GM19023 (cell line): ENCODE results near the gene FGD4.

Source experiments
- ATAC-seq: cut with Tn5 transposase; IDR thresholded peaks from one replicate; pipeline ENCODE4 v1.9.1; 2021; ENCODE audit warnings: mild to moderate bottlenecking, moderate library complexity; ENCODE audit not compliant: unreplicated experiment

FGD4 gene

GRCh38 chr12:32454866-32455265, 55.5 kb downstream of the FGD4 start:
- no peak for ATAC-seq

- no peak for ATAC-seq
Observed at GRCh38 chr12:32455607-32456071, 56.3 kb downstream of the FGD4 start.

GRCh38 chr12:32457251-32458025, 58.1 kb downstream of the FGD4 start:
- no peak for ATAC-seq

- ATAC-seq, result no peak
Observed at GRCh38 chr12:32460638-32461037, 61.3 kb downstream of the FGD4 start.

- no peak for ATAC-seq
Observed at GRCh38 chr12:32462908-32463307, 63.5 kb downstream of the FGD4 start.

- no peak for ATAC-seq
Observed at GRCh38 chr12:32466187-32466586, 66.8 kb downstream of the FGD4 start.

GRCh38 chr12:32466986-32467711, 67.8 kb downstream of the FGD4 start:
- ATAC-seq, result no peak

GRCh38 chr12:32467959-32468863, 68.9 kb downstream of the FGD4 start:
- ATAC-seq, result peak; percentile 48

- no peak for ATAC-seq
Observed at GRCh38 chr12:32470936-32471470, 71.6 kb downstream of the FGD4 start.

GRCh38 chr12:32471591-32472001, 72.2 kb downstream of the FGD4 start:
- no peak for ATAC-seq

GRCh38 chr12:32475724-32476123, 76.4 kb downstream of the FGD4 start:
- ATAC-seq, result no peak

- ATAC-seq, result no peak
Observed at GRCh38 chr12:32476446-32476845, 77.1 kb downstream of the FGD4 start.

GRCh38 chr12:32477714-32478113, 78.4 kb downstream of the FGD4 start:
- no peak for ATAC-seq

- ATAC-seq, result no peak
Observed at GRCh38 chr12:32478166-32478565, 78.8 kb downstream of the FGD4 start.

- ATAC-seq, result no peak
Observed at GRCh38 chr12:32478858-32479725, 79.7 kb downstream of the FGD4 start.

- ATAC-seq, result no peak
Observed at GRCh38 chr12:32482226-32482625, 82.9 kb downstream of the FGD4 start.

- ATAC-seq, result no peak
Observed at GRCh38 chr12:32483499-32483898, 84.1 kb downstream of the FGD4 start.

- no peak for ATAC-seq
Observed at GRCh38 chr12:32483993-32484392, 84.6 kb downstream of the FGD4 start.

- ATAC-seq, result no peak
Observed at GRCh38 chr12:32486158-32486557, 86.8 kb downstream of the FGD4 start.

GRCh38 chr12:32488132-32488531, 88.8 kb downstream of the FGD4 start:
- no peak for ATAC-seq
